Stimulated activated CD4-positive, alpha-beta T cell treated with anti-CD3 and anti-CD28 coated beads, TNF-alpha, amount 100 ng/mL, for 24 hours (primary cell): ENCODE measurements around the gene ADPGK.
A peak's percentile ranks its signal among the peaks of the same experiment; 100 is the strongest.

Source experiments
- DNase-seq, 3 experiments: peaks; one replicate each; pipeline ENCODE4 v3.0.0-alpha.2; 2020; ENCODE audit warnings: low read depth in 3 of 3

ADPGK gene

DNA sequence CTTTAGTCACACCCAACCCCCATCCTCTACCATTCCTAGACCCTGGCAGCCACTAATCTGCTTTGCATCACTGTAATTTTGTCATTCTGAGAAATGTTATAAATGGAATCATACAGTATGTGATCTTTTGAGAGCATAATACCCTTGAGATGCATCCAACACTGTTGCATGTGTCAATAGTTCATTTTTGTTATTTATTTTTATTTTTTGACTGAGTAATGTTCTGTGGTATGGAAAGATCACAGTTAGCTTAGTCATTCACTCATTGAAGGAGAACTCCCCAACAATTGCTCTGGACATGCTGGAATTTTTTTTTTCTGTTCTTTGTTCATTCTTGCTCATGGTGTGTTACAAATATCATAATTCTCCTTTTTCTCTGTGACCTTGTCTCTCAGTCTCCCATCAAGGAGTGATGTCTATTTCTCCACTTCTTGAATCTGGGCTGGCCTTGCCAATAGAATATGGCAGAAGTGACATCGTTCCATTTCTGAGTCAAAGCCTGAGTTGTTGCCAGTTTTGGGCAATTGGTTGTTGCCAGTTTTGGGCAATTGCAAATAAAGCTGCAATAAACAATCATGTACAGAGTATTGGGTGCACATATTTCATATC lies 6.8 kb upstream of the ADPGK start:
- no peak for DNase-seq

DNA sequence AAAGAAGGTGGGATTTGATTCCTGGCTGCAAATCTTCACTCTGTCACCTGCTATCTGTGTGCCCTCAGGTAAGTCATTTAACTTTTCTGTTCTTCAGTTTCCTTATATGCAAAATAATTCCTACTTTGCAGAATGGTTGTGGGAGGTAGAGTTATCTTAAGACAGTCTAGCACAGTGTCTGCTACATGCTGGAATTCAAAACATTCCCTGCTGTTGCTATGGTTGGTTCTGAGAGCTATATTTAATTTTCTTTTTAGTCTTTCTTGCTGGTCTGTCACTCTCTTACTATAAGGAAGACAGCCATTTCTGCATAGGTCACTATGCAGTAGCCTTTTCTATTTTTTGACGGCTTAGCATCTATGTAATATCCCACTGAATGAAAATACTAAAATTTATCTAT lies 4.0 kb upstream of the ADPGK start:
- DNase-seq, result no peak

GRCh38 chr15:72786676-72787345 lies 3.3 kb upstream of the ADPGK start:
- no peak for DNase-seq

DNA sequence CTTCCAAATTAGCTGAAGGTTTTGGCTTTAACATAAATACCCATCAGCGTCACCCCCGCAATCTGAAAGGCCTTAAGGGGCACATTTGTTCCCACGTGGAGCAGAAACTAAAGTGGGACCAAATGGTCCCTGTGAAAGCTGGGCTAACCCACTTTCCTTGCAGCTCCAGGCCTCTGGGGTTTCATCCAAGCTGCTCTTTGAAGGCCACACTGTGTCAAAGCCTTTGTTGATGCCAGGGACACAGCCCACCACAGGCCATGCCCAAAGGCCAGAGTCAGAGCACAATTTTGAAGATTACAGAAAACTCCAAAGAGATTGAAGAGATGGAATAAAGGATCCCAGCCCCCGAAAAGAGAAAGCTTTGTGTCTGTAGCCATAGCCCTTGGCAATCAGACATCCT lies 2.7 kb upstream of the ADPGK start:
- no peak for DNase-seq

- no peak for DNase-seq
Observed at GRCh38 chr15:72785841-72786240, 2.3 kb upstream of the ADPGK start.

DNA sequence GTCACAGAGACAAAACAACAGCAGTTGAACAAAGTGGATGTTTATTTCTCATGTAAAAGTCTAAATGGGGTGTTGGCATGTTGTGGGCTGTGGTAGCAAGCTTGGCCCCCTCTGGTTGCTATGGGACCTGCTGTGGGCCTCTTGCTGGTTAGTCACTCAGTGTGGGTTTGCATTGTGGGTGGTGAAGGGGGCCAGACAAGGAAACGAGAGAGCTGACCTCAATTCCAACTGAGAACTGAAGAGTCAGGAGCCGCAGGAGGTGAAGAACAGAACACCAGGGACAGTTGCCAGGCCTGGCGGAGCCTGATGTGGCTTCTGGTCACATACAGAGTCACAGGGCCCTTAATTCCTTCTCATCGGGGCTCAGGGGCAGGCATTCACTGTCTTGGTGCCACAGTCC lies 1.9 kb upstream of the ADPGK start:
- DNase-seq, result peak in 1 of 3 experiments; percentile 48

DNA sequence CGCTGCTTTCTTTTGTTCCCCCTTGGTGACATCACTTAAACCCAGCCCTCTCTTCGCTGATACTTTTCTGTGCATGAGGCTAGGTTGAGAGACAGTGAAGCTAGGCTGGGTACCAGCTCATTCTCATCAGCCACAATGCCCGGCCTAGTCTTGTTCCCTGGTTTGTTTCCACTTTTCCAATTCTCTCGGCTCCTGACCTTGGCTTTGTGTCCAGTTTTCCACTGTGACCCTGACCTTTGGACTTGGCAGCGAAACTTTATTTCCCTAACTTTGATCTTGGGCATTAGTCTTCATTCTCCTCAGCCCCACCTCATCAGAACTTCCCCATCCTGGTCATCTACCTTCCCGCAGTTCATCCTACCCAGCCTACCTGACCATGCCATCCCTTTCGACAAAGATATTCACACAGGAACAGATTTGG lies 908 bp upstream of the ADPGK start:
- no peak for DNase-seq

DNA sequence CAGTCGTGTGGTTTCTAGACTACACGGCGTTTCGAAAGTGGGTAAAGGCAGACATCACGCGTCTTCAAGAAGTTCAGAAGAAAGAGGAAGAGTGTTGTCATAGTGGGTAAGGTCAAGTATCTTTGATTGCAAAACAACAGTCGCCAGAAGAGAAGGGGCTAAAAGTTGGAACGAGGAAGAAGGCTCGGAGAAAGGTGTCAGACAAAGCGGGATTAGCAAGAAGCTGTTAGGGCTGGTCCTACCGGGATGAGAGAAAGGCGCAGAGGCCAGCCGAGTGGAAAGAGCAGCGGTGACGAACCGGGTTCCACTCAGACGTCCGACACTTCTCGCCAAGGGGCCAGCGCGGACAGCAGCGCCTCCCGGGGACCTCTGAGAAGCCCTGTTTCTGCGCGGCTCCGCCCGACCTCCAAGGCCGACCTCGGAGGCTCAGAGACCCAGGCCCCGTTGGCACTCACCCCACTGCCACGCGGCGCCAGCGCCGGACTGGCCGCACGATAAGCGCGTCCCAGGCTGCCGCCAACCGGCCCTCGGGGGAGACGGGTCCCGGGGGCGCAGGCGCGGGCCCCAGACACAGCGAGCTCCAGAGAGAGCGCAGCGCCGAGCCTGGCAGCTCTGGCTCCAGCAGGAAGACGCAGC lies 436 bp downstream of the ADPGK start:
- peak in 1 of 3 experiments; percentile 28 for DNase-seq

- no peak for DNase-seq
Observed at GRCh38 chr15:72782274-72783003, 1.1 kb downstream of the ADPGK start.

DNA sequence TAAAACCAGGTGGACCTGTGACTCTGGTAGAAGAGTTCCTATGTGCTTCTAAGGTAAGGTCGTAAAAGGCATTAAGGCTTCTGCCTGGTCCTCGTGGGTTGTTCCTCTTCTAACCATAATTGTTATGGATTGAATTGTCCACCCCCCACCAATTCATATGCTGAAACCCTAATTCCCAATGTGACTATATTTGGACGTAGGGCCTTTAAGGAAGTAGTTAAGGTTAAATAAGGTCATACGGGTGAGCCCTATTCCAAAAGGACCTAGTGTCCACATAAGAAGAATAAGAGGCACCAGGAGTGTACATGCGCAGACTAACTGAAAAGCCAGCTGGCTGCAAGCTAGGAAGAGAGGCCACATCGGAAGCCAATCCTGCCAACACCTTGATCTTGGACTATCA lies 1.9 kb downstream of the ADPGK start:
- no peak for DNase-seq

- DNase-seq, result no peak
Observed at GRCh38 chr15:72778796-72779195, 4.8 kb downstream of the ADPGK start.

GRCh38 chr15:72774696-72775383 lies 8.7 kb downstream of the ADPGK start:
- no peak for DNase-seq

- DNase-seq, result no peak
Observed at GRCh38 chr15:72771329-72771725, 12.2 kb downstream of the ADPGK start.

DNA sequence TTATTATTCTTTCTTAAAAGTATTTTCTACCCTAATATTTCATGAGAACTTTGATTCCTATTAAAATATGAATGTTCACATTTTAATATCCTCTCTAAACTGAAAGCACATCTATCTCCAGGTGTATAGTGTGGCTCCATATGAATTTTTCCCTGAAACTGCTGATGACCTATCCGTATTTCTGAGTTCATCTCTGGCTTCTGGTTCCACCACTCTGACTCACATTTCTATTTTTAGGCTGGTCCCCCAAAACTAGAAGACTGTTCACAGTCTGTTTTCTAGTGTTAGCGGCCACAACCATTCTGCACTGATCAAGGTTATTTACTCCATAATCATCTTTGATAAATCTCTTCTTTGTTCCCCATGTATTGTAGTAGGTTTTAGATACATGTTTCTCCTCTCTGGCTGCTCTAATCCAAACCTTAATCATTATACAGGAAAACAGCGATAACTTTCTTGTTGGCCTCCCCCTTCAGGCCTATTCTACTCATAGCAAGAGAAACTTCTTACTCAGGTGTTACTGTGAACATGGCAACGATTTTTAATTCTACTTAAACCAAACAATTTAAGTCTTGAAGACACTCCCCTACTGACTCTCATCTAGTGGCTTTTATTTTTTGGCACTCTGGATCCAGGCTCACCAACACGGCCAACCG lies 12.8 kb downstream of the ADPGK start:
- DNase-seq, result no peak

- DNase-seq, result no peak
Observed at GRCh38 chr15:72766780-72767179, 16.8 kb downstream of the ADPGK start.

- no peak for DNase-seq
Observed at GRCh38 chr15:72766025-72766424, 17.5 kb downstream of the ADPGK start.

GRCh38 chr15:72764656-72765055 lies 18.9 kb downstream of the ADPGK start:
- no peak for DNase-seq

DNA sequence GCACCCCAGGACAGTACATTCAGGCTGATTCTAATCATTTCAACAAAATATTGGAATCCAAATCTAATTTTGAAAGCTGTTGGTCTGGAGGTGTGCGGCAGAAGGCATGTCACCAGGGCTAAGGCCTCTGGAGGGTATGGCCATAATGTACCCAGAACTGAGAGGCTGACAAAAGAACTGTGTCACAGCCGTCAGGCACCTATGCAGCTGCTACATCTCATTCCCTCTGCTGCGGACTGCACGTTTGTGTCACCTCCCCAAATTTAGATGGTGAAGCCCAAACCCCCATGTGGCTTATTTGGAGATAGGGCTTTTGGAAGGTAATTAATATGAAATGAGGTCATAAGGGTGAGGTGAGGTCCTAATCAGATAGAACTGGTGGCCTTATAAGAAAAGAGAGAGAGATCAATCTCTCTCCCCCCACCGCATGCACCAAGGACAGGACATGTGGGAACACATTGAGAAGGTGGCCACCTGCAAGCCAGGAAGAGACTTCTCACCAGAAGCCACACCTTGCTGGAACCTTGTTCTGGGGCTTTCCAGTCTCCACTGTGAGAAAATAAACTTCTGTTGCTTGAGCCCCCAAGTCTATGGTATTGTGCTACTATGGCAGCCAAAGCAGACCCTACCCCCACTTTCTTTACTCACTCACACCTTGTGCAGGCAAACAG lies 22.8 kb downstream of the ADPGK start:
- DNase-seq, result no peak

DNA sequence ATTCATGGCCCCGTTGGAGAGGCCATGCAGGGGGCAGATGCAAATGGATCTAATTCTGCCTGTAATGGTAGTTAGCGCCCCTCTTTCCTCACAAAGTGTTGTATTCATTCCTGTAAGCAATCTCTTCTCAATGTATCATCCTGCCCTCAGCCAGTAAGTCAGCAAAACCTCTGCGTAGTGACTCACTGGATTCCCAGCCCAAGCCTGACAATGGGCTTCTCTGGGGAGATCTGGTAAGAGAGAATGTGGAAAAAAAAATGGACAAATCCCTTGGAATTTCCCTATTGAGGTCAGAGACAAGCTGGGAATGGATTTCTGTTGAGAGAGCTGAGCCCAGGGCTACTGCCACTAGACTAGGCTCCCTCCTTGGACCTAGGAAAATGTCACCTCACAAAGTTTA lies 25.4 kb downstream of the ADPGK start:
- no peak for DNase-seq

- DNase-seq, result no peak
Observed at GRCh38 chr15:72754096-72754495, 29.5 kb downstream of the ADPGK start.
